Measurements from ENCODE around the gene DHX36.

The DHX36 gene

DNA sequence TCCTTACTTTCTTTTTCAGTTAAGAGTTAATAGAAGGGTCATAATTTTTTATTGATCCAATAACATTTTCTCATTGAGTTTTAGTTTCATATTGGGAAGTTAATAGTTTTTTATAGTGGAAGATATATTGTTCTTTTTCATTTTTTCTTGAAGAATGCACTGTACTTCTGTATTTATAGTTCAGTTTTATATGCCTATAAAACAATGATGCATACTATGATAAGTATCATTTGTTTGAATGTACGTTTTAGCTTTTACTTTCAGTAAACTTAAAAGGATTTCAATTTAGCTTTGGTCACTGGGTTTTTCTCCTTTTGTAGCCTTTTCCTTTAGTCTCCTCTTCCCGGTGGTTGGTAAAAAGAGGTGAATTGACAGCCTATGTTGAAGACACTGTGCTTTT lies 98.8 kb downstream of the DHX36 start:
- H3K79me2 ChIP-seq (ENCODE audit: insufficient read depth, low read length) = no peaks in the 10 kb centered on the region
- H3K9me2 ChIP-seq (replicated peaks; ENCODE audit: low read depth, low read length) = no peaks in the 10 kb centered on the region
- no peaks in the 10 kb centered on the region for H3K27me3 ChIP-seq (ENCODE audit: insufficient read depth, low read length, poor library complexity, severe bottlenecking)
- no peak overlapping the region for H2AFZ ChIP-seq (ENCODE audit: low read length)
- H3K36me3 ChIP-seq (ENCODE audit: insufficient read depth, low read length) = no peaks in the 10 kb centered on the region
- no peaks in the 10 kb centered on the region for H3K9me3 ChIP-seq (ENCODE audit: insufficient read depth, low read depth, low read length)
- TF ChIP-seq EZH2phosphoT487 (IDR thresholded peaks at IDR 0.05; ENCODE audit: borderline replicate concordance) = no peak
- TF ChIP-seq, protein P1, sequence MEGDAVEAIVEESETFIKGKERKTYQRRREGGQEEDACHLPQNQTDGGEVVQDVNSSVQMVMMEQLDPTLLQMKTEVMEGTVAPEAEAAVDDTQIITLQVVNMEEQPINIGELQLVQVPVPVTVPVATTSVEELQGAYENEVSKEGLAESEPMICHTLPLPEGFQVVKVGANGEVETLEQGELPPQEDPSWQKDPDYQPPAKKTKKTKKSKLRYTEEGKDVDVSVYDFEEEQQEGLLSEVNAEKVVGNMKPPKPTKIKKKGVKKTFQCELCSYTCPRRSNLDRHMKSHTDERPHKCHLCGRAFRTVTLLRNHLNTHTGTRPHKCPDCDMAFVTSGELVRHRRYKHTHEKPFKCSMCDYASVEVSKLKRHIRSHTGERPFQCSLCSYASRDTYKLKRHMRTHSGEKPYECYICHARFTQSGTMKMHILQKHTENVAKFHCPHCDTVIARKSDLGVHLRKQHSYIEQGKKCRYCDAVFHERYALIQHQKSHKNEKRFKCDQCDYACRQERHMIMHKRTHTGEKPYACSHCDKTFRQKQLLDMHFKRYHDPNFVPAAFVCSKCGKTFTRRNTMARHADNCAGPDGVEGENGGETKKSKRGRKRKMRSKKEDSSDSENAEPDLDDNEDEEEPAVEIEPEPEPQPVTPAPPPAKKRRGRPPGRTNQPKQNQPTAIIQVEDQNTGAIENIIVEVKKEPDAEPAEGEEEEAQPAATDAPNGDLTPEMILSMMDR (conservative IDR thresholded peaks at IDR 0.05; ENCODE audit: low read length) = no peak
- H3K4me1 ChIP-seq (ENCODE audit: insufficient read depth, low read length, poor library complexity, severe bottlenecking) = peaks cover 18% of the 10 kb centered on the region
- H4K20me1 ChIP-seq (ENCODE audit: insufficient read depth, low read length, poor library complexity, severe bottlenecking) = no peaks in the 10 kb centered on the region
- H3K9ac ChIP-seq (ENCODE audit: low read depth, low read length, poor library complexity, severe bottlenecking) = no peak overlapping the region
- no peak overlapping the region for H3K4me2 ChIP-seq (ENCODE audit: low read depth, low read length, poor library complexity, severe bottlenecking)
- H3K4me3 ChIP-seq (ENCODE audit: low read length, poor library complexity, severe bottlenecking) = no peak overlapping the region
- no peaks in the 10 kb centered on the region for H3F3A ChIP-seq (ENCODE audit: low read depth)

DNA sequence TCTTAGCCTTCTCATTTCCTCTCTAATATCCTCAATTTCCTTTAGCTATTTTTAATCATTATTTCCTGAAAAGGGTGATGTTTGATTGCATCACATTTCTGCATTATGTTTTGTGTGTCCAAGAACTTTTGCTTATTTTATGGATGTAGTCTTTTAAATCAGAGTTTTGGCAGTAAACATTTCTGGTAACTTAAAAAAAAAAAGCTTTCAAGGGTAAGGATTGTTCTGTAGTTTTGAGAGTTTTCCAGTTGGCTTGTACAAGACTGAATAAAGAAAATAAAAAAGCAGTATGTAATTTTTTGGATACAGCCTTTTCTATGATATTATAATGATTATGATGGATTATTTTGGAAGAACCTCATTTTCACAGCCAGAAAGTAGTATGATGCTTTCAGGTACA lies 99.4 kb downstream of the DHX36 start:
- no peak overlapping the region for H3K4me3 ChIP-seq (ENCODE audit: low read length, poor library complexity, severe bottlenecking)
- no peaks in the 10 kb centered on the region for H3K36me3 ChIP-seq (ENCODE audit: insufficient read depth, low read length)
- TF ChIP-seq EZH2phosphoT487 (IDR thresholded peaks at IDR 0.05; ENCODE audit: borderline replicate concordance) = no peak
- TF ChIP-seq, protein P1 (conservative IDR thresholded peaks at IDR 0.05; ENCODE audit: low read length) = no peak

DNA sequence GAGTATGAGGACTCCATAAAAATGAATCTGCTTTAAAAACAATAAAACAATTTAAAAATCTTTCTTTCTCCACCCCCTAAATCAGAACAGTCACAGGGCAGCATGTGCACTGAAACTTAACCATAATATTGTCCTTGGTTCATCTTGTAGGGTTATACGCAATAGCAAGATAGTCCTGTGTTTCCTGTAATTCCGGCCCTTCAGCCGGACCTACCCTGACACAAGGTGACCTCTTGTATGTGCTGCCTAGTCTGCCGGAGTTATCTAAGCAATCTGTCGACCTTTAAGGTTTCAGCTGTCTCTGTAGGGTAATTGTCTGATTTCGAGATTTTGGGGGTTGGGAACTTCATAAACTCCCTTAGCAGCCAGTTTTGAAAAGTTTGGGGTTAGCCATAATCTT lies 99.9 kb downstream of the DHX36 start:
- H3K79me2 ChIP-seq (ENCODE audit: insufficient read depth, low read length) = no peaks in the 10 kb centered on the region

More for the DNA sequence above, 99.4 kb downstream of the DHX36 start:
- no peak overlapping the region for H2AFZ ChIP-seq (ENCODE audit: low read length)
- peaks cover 12% of the 10 kb centered on the region for H3K4me1 ChIP-seq (ENCODE audit: insufficient read depth, low read length, poor library complexity, severe bottlenecking)
- H3F3A ChIP-seq (ENCODE audit: low read depth) = no peaks in the 10 kb centered on the region
- H3K9me3 ChIP-seq (ENCODE audit: insufficient read depth, low read depth, low read length) = no peaks in the 10 kb centered on the region
- H3K9me2 ChIP-seq (replicated peaks; ENCODE audit: low read depth, low read length) = no peaks in the 10 kb centered on the region
- H3K79me2 ChIP-seq (ENCODE audit: insufficient read depth, low read length) = no peaks in the 10 kb centered on the region
- H4K20me1 ChIP-seq (ENCODE audit: insufficient read depth, low read length, poor library complexity, severe bottlenecking) = no peaks in the 10 kb centered on the region
- H3K4me2 ChIP-seq (ENCODE audit: low read depth, low read length, poor library complexity, severe bottlenecking) = no peak overlapping the region
- no peak overlapping the region for H3K9ac ChIP-seq (ENCODE audit: low read depth, low read length, poor library complexity, severe bottlenecking)
- H3K27me3 ChIP-seq (ENCODE audit: insufficient read depth, low read length, poor library complexity, severe bottlenecking) = no peaks in the 10 kb centered on the region

More for the DNA sequence above, 99.9 kb downstream of the DHX36 start:
- no peak overlapping the region for H3K4me3 ChIP-seq (ENCODE audit: low read length, poor library complexity, severe bottlenecking)
- H3F3A ChIP-seq (ENCODE audit: low read depth) = no peaks in the 10 kb centered on the region
- H3K36me3 ChIP-seq (ENCODE audit: insufficient read depth, low read length) = no peaks in the 10 kb centered on the region
- TF ChIP-seq, protein P1 (conservative IDR thresholded peaks at IDR 0.05; ENCODE audit: low read length) = no peak
- TF ChIP-seq EZH2phosphoT487 (IDR thresholded peaks at IDR 0.05; ENCODE audit: borderline replicate concordance) = no peak
- no peaks in the 10 kb centered on the region for H3K27me3 ChIP-seq (ENCODE audit: insufficient read depth, low read length, poor library complexity, severe bottlenecking)
- H3K4me1 ChIP-seq (ENCODE audit: insufficient read depth, low read length, poor library complexity, severe bottlenecking) = peaks cover 12% of the 10 kb centered on the region
- no peak overlapping the region for H3K9ac ChIP-seq (ENCODE audit: low read depth, low read length, poor library complexity, severe bottlenecking)
- no peaks in the 10 kb centered on the region for H4K20me1 ChIP-seq (ENCODE audit: insufficient read depth, low read length, poor library complexity, severe bottlenecking)
- H3K9me3 ChIP-seq (ENCODE audit: insufficient read depth, low read depth, low read length) = no peaks in the 10 kb centered on the region
- no peak overlapping the region for H2AFZ ChIP-seq (ENCODE audit: low read length)
- no peak overlapping the region for H3K4me2 ChIP-seq (ENCODE audit: low read depth, low read length, poor library complexity, severe bottlenecking)
- no peaks in the 10 kb centered on the region for H3K9me2 ChIP-seq (replicated peaks; ENCODE audit: low read depth, low read length)
